ENCODE measurements around the gene FBRS. TPM values are rescaled to one million over a fixed set of nuclear protein-coding genes. Genes with fewer than 3 reads are reported as not detected.
A peak's percentile ranks its signal among the peaks of the same experiment; 100 is the strongest.

Gene FBRS
- total and polyA plus RNA-seq, 2 of the 13 experiments (the other 11 are each of a cell fraction or from before 2014, with no cell fraction given), result 13.7 to 16.2 TPM

DNA sequence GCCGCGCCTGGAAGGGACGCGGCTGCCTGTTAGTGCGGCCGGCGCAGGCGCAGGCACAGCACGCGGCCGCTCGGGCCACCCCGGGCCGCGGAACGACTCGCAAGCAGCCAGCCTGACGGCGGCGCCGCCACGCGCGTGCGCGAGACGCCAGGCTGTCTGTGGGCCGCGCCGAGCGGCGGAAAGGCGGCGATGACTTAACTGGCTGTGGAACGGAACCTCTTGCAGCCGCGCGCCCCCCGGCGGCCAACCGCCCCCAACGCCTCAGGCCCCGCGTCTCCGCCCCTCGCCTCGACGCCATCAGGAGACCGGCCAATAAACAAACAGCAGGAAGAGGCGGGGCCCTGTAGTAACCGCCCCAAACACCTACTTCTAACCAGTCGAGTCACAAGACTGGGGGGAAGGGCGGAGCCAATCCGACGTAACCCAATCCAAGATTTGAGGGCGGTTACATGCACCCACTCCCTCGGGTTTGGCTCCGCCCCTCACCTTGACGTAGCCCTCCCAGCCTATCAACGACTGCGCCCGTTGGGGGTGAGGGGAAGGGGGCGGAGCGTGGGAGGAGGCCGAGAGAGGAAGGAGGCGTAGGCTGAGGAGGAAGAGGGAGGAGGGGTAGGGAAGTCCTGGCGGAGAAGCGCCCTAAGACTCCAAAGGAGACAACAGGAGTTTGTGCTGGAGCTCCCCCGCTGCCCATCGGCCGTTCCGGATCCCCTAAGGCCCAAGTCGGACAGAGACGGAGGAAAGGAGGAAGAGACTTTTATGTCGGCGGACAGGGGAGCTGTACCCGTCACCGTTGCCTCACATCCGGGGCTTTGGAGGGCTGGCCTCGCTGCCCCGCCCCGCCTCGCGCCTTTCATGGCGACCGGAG lies at the start of gene FBRS (continued):
- TF ChIP-seq, protein P1, sequence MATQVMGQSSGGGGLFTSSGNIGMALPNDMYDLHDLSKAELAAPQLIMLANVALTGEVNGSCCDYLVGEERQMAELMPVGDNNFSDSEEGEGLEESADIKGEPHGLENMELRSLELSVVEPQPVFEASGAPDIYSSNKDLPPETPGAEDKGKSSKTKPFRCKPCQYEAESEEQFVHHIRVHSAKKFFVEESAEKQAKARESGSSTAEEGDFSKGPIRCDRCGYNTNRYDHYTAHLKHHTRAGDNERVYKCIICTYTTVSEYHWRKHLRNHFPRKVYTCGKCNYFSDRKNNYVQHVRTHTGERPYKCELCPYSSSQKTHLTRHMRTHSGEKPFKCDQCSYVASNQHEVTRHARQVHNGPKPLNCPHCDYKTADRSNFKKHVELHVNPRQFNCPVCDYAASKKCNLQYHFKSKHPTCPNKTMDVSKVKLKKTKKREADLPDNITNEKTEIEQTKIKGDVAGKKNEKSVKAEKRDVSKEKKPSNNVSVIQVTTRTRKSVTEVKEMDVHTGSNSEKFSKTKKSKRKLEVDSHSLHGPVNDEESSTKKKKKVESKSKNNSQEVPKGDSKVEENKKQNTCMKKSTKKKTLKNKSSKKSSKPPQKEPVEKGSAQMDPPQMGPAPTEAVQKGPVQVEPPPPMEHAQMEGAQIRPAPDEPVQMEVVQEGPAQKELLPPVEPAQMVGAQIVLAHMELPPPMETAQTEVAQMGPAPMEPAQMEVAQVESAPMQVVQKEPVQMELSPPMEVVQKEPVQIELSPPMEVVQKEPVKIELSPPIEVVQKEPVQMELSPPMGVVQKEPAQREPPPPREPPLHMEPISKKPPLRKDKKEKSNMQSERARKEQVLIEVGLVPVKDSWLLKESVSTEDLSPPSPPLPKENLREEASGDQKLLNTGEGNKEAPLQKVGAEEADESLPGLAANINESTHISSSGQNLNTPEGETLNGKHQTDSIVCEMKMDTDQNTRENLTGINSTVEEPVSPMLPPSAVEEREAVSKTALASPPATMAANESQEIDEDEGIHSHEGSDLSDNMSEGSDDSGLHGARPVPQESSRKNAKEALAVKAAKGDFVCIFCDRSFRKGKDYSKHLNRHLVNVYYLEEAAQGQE (IDR thresholded peaks at IDR 0.05; ENCODE audit: borderline replicate concordance in 1 of 2, low read depth in 1 of 2, low read length in 2 of 2), result peak in 1 of 2 experiments; percentile 40; a peak in 1 of 4 replicates
- no peak; the same call in 1 of the 2 replicates for TF ChIP-seq ZNF567 (CRISPR knock-in tag; IDR thresholded peaks at IDR 0.05; ENCODE audit: borderline replicate concordance)
- TF ChIP-seq PRPF4 (IDR thresholded peaks at IDR 0.05; ENCODE audit: low read depth, low read length, poor library complexity, severe bottlenecking), result peak; percentile 20
- TF ChIP-seq ZNF451 (CRISPR knock-in tag; IDR thresholded peaks at IDR 0.05), result peak; percentile 97
- no peak for TF ChIP-seq TBP (CRISPR knock-in tag; IDR thresholded peaks at IDR 0.05)
- TF ChIP-seq ATM (IDR thresholded peaks at IDR 0.05; ENCODE audit: borderline replicate concordance), result no peak
- TF ChIP-seq FIP1L1 (IDR thresholded peaks at IDR 0.05; ENCODE audit: borderline replicate concordance, insufficient read depth, low read depth, low read length), result no peak; the same call in 1 of the 2 replicates
- no peak; the same call in 1 of the 2 replicates for TF ChIP-seq JUN (CRISPR knock-in tag; IDR thresholded peaks at IDR 0.05)
- TF ChIP-seq SOX13 (IDR thresholded peaks at IDR 0.05), result no peak
- peak in 1 of 2 experiments; percentile 58; a peak in 2 of 4 replicates for TF ChIP-seq SOX13 (CRISPR knock-in tag; conservative IDR thresholded peaks at IDR 0.05 in 1 of 2, IDR thresholded peaks at IDR 0.05 in 1 of 2)
- TF ChIP-seq, protein P2, sequence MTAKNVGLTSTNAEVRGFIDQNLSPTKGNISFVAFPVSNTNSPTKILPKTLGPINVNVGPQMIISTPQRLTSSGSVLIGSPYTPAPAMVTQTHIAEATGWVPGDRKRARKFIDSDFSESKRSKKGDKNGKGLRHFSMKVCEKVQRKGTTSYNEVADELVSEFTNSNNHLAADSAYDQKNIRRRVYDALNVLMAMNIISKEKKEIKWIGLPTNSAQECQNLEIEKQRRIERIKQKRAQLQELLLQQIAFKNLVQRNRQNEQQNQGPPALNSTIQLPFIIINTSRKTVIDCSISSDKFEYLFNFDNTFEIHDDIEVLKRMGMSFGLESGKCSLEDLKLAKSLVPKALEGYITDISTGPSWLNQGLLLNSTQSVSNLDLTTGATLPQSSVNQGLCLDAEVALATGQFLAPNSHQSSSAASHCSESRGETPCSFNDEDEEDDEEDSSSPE (CRISPR knock-in tag; IDR thresholded peaks at IDR 0.05), result peak; percentile 65; the same call in 1 of the 2 replicates
- TF ChIP-seq ZSCAN22 (CRISPR knock-in tag; IDR thresholded peaks at IDR 0.05), result peak; percentile 99
- TF ChIP-seq, protein P3, sequence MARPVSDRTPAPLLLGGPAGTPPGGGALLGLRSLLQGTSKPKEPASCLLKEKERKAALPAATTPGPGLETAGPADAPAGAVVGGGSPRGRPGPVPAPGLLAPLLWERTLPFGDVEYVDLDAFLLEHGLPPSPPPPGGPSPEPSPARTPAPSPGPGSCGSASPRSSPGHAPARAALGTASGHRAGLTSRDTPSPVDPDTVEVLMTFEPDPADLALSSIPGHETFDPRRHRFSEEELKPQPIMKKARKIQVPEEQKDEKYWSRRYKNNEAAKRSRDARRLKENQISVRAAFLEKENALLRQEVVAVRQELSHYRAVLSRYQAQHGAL (CRISPR knock-in tag; IDR thresholded peaks at IDR 0.05; ENCODE audit: not compliant biosample characterization), result no peak
- TF ChIP-seq ZNF737 (CRISPR knock-in tag; IDR thresholded peaks at IDR 0.05; ENCODE audit: borderline replicate concordance), result no peak
- 0 out of 2 replicates have a peak, but pooled peaks have one; percentile 67 for TF ChIP-seq GLI4 (CRISPR knock-in tag; IDR thresholded peaks at IDR 0.05; ENCODE audit: borderline replicate concordance)
- no peak for TF ChIP-seq ZNF557 (CRISPR knock-in tag; IDR thresholded peaks at IDR 0.05)
- no peak for TF ChIP-seq ZSCAN12 (CRISPR knock-in tag; IDR thresholded peaks at IDR 0.05)
- peak; percentile 74; the same call in 1 of the 2 replicates for TF ChIP-seq ZNF709 (CRISPR knock-in tag; IDR thresholded peaks at IDR 0.05)
- no peak for TF ChIP-seq ATAD3A (CRISPR knock-in tag; IDR thresholded peaks at IDR 0.05)
- TF ChIP-seq, protein P4, sequence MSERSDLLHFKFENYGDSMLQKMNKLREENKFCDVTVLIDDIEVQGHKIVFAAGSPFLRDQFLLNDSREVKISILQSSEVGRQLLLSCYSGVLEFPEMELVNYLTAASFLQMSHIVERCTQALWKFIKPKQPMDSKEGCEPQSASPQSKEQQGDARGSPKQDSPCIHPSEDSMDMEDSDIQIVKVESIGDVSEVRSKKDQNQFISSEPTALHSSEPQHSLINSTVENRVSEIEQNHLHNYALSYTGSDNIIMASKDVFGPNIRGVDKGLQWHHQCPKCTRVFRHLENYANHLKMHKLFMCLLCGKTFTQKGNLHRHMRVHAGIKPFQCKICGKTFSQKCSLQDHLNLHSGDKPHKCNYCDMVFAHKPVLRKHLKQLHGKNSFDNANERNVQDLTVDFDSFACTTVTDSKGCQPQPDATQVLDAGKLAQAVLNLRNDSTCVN (CRISPR knock-in tag; IDR thresholded peaks at IDR 0.05; ENCODE audit: borderline replicate concordance), result peak; percentile 48
- TF ChIP-seq EZH2 (conservative IDR thresholded peaks at IDR 0.05; ENCODE audit: low read depth, low read length), result no peak
